ENCODE results near the gene MISP. TPM values are rescaled to one million over a fixed set of nuclear protein-coding genes. Genes with fewer than 3 reads are reported as not detected.

The MISP gene
- total and polyA plus RNA-seq, 9 donors, result 0.08 to 44.0 (median 0.55) TPM

DNA sequence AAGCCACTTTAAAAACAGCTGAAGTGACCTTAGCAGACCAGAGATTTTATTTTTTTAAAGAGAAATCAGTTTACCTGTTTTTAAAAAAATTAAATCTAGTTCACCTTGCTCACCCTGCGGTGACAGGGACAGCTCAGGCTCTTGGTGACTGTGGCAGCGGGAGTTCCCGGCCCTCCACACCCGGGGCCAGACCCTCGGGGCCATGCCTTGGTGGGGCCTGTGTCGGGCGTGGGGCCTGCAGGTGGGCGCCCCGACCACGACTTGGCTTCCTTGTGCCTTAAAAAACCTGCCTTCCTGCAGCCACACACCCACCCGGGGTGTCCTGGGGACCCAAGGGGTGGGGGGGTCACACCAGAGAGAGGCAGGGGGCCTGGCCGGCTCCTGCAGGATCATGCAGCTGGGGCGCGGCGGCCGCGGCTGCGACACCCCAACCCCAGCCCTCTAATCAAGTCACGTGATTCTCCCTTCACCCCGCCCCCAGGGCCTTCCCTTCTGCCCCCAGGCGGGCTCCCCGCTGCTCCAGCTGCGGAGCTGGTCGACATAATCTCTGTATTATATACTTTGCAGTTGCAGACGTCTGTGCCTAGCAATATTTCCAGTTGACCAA lies 60.1 kb downstream of the MISP start:
- Histone ChIP-seq H3K4me1 (ENCODE audit: insufficient read depth) (no peaks in the 10 kb centered on the region), H3K27me3 (no peaks in the 10 kb centered on the region), H3K36me3 (no peaks in the 10 kb centered on the region), H3K9me3 (no peaks in the 10 kb centered on the region), H3K4me3 (no peak overlapping the region), H3K27ac (no peak overlapping the region)
- intact Hi-C loops (cut with DNase I), result no loop called here
- peak in 1 of 5 donors; percentile 28 for DNase-seq
- WGBS, 3 donors, result 71 to 77% (median 74%) methylated on average over 25 of the region's 25 CpGs
- no peak for TF ChIP-seq POLR2A (IDR thresholded peaks at IDR 0.05)
- TF ChIP-seq, protein P1, sequence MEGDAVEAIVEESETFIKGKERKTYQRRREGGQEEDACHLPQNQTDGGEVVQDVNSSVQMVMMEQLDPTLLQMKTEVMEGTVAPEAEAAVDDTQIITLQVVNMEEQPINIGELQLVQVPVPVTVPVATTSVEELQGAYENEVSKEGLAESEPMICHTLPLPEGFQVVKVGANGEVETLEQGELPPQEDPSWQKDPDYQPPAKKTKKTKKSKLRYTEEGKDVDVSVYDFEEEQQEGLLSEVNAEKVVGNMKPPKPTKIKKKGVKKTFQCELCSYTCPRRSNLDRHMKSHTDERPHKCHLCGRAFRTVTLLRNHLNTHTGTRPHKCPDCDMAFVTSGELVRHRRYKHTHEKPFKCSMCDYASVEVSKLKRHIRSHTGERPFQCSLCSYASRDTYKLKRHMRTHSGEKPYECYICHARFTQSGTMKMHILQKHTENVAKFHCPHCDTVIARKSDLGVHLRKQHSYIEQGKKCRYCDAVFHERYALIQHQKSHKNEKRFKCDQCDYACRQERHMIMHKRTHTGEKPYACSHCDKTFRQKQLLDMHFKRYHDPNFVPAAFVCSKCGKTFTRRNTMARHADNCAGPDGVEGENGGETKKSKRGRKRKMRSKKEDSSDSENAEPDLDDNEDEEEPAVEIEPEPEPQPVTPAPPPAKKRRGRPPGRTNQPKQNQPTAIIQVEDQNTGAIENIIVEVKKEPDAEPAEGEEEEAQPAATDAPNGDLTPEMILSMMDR (IDR thresholded peaks at IDR 0.05), result no peak
- TF ChIP-seq EP300 (IDR thresholded peaks at IDR 0.05), result no peak

DNA sequence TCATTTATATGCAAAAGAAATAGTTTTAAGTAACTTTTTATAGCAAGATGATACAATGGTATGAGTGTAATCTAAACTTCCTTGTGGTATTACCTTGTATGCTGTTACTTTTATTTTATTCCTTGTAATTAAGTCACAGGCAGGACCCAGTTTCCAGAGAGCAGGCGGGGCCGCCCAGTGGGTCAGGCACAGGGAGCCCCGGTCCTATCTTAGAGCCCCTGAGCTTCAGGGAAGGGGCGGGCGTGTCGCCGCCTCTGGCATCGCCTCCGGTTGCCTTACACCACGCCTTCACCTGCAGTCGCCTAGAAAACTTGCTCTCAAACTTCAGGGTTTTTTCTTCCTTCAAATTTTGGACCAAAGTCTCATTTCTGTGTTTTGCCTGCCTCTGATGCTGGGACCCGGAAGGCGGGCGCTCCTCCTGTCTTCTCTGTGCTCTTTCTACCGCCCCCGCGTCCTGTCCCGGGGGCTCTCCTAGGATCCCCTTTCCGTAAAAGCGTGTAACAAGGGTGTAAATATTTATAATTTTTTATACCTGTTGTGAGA lies 60.7 kb downstream of the MISP start:
- Histone ChIP-seq H3K4me3 (no peak overlapping the region), H3K9me3 (no peaks in the 10 kb centered on the region), H3K27ac (no peak overlapping the region), H3K4me1 (ENCODE audit: insufficient read depth) (no peaks in the 10 kb centered on the region), H3K27me3 (no peaks in the 10 kb centered on the region), H3K36me3 (no peaks in the 10 kb centered on the region)
- 88 to 93% (median 92%) methylated on average over 20 of the region's 20 CpGs for WGBS, 3 donors
- intact Hi-C loops (cut with DNase I), result no loop called here
- TF ChIP-seq EP300 (IDR thresholded peaks at IDR 0.05) (no peak), POLR2A (IDR thresholded peaks at IDR 0.05) (no peak)
- TF ChIP-seq, protein P1 (IDR thresholded peaks at IDR 0.05), result no peak
- DNase-seq, result no peak

GRCh38 chr19:812049-812746 lies 61.3 kb downstream of the MISP start:
- WGBS, 3 donors, result 87 to 91% (median 88%) methylated on average over 64 to 80 of the region's 80 CpGs
- intact Hi-C loops (cut with DNase I), result no loop called here
- Histone ChIP-seq H3K4me1 (ENCODE audit: insufficient read depth) (no peaks in the 10 kb centered on the region), H3K27me3 (no peaks in the 10 kb centered on the region), H3K4me3 (no peak overlapping the region), H3K9me3 (no peaks in the 10 kb centered on the region), H3K36me3 (no peaks in the 10 kb centered on the region), H3K27ac (no peak overlapping the region)
- TF ChIP-seq EP300 (IDR thresholded peaks at IDR 0.05), result no peak
- TF ChIP-seq, protein P1 (IDR thresholded peaks at IDR 0.05), result no peak
- no peak for TF ChIP-seq POLR2A (IDR thresholded peaks at IDR 0.05)
- peak in 1 of 5 donors; percentile 26 for DNase-seq

DNA sequence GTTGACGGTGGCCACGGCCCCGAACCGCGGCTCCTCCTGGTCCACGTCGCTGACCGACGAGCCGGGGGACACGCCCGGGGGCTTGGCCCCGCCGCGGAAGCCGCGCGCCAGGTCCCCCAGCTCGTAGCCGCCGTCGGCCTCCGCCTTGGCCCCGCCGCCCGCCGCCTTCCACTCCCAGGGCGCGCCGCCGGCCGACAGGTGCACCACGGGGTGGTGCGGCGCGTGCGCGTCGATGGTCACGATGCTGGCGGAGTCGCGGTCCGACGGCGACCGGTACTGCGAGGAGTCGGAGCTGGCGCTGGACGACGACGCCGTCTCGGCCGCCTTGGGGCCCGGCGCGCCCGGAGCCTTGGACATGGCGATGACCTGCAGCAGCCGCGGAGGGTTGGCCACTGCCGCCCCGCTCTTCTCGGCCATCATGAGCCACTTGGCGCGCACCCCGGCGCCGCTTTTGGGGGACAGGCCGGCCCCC lies 61.9 kb downstream of the MISP start:
- no peak overlapping the region for H3K27ac ChIP-seq
- TF ChIP-seq POLR2A (IDR thresholded peaks at IDR 0.05) (no peak), EP300 (IDR thresholded peaks at IDR 0.05) (no peak)
- TF ChIP-seq, protein P1 (IDR thresholded peaks at IDR 0.05), result no peak
- no peaks in the 10 kb centered on the region for H3K27me3 ChIP-seq
- intact Hi-C loops (cut with DNase I), result no loop called here
- no peaks in the 10 kb centered on the region for H3K4me1 ChIP-seq (ENCODE audit: insufficient read depth)
- no peaks in the 10 kb centered on the region for H3K36me3 ChIP-seq
- peak in 1 of 5 donors; percentile 29 for DNase-seq
- H3K9me3 ChIP-seq, result no peaks in the 10 kb centered on the region
- no peak overlapping the region for H3K4me3 ChIP-seq
- WGBS, 3 donors, result 89 to 94% (median 90%) methylated on average over 51 to 72 of the region's 72 CpGs
